Left lung (tissue), 10 donors: ENCODE measurements around the gene ENOX1. TPM values are rescaled to one million over a fixed set of nuclear protein-coding genes. Genes with fewer than 3 reads are reported as not detected.
A peak's percentile ranks its signal among the peaks of the same experiment; 100 is the strongest.

Experiments
- ATAC-seq: fragments of 200-7000 bp; cut with Tn5 transposase; one replicate; pipeline ENCODE4 v1.9.1; 2020; ENCODE audit warnings: moderate library complexity
- DNase-seq, 4 donors: peaks; one replicate each; pipeline ENCODE4 v3.0.0-alpha.2; 2013 to 2020
- H3K27ac ChIP-seq, 2 donors: fragments of 200-600 bp; sonication (generic) in 1 of 2; one replicate each; pipeline versions ENCODE4 v1.5.0 to v1.8.0; 2020 to 2021
- H3K27me3 ChIP-seq, 2 donors: fragments of 200-600 bp; sonication (generic) in 1 of 2; one replicate each; pipeline versions ENCODE4 v1.5.0 to v1.8.0; 2020 to 2021
- H3K36me3 ChIP-seq, 2 donors: fragments of 200-600 bp; sonication (generic) in 1 of 2; one replicate each; pipeline versions ENCODE4 v1.5.0 to v1.8.0; 2020 to 2021
- H3K4me1 ChIP-seq, 2 donors: fragments of 200-600 bp; one replicate each; pipeline ENCODE4 v1.8.0; 2021
- H3K4me3 ChIP-seq, 2 donors: fragments of 200-600 bp; sonication (generic) in 1 of 2; one replicate each; pipeline versions ENCODE4 v1.5.0 to v1.8.0; 2020 to 2021; ENCODE audit warnings: mild to moderate bottlenecking in 1 of 2
- H3K9me3 ChIP-seq, 2 donors: fragments of 200-600 bp; sonication (generic) in 1 of 2; one replicate each; pipeline versions ENCODE4 v1.5.0 to v1.8.0; 2020 to 2021
- intact Hi-C, 2 donors: fragments of 100-400 bp; cut with DNase I; formaldehyde crosslinking; loops; one replicate each; pipeline versions ENCODE4 v1.11.2 to v1.14.2; 2022
- polyA plus RNA-seq, 6 donors: library from polyadenylated mRNA; unstranded; fragments of 120-200 nt; gene quantifications; one replicate each; pipeline ENCODE4 v1.2.1, GENCODE V29; 2013; ENCODE audit not compliant: insufficient read length in 6 of 6
- total RNA-seq, 2 donors: library from RNA; stranded (reverse); fragmentation: NEBNext Ultra II Directional; extraction: Animal tissue kit (Norgen Biotek cat#: 25700); gene quantifications; one replicate each; pipeline ENCODE4 v1.2.1, GENCODE V29; 2021
- TF ChIP-seq, protein P1 (sequence below), 2 donors: fragments of 200-600 bp; sonication (generic) in 1 of 2; IDR thresholded peaks; one replicate each; pipeline versions ENCODE4 v1.5.0 to v1.8.0; 2021; ENCODE audit warnings: antibody characterized with exemption in 2 of 2
- donor health status: DM: no; HTN: yes; CAD: no.
- donor health status: DM: no; HTN: no; CAD: no.

ENOX1 gene
- total and polyA plus RNA-seq, 8 donors, result 1.5 to 9.0 (median 6.8) TPM

DNA sequence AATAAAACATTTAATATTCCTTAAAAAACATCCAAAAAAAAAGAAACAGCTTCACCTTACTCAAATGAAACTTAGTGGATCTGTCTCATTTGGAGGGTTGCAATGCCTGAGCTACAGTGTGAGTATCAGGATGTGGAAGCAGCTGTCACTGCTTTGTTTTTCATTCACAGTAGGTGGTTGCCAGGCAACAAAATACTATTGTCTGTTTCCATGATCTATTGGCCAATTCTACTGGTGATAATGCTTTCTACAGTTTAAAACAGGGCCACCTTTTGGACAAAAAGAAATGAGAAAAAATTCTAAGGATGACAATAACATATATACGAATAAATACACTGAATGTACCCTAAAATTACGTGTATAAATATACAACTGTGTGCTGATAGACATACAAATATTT lies 3.0 kb downstream of the ENOX1 start:
- intact Hi-C loops, result no loop called here
- H3K4me1 ChIP-seq, result peaks cover 0 to 24% of the 10 kb centered on the region in 2 donors
- H3K4me3 ChIP-seq, result no peak overlapping the region
- no peaks in the 10 kb centered on the region for H3K9me3 ChIP-seq
- H3K27me3 ChIP-seq, result peaks cover 15 to 45% of the 10 kb centered on the region in 2 donors
- ATAC-seq (no peak), DNase-seq (peak in 1 of 4 donors; percentile 68)
- no peak overlapping the region for H3K27ac ChIP-seq
- H3K36me3 ChIP-seq, result no peaks in the 10 kb centered on the region
- TF ChIP-seq, protein P1, sequence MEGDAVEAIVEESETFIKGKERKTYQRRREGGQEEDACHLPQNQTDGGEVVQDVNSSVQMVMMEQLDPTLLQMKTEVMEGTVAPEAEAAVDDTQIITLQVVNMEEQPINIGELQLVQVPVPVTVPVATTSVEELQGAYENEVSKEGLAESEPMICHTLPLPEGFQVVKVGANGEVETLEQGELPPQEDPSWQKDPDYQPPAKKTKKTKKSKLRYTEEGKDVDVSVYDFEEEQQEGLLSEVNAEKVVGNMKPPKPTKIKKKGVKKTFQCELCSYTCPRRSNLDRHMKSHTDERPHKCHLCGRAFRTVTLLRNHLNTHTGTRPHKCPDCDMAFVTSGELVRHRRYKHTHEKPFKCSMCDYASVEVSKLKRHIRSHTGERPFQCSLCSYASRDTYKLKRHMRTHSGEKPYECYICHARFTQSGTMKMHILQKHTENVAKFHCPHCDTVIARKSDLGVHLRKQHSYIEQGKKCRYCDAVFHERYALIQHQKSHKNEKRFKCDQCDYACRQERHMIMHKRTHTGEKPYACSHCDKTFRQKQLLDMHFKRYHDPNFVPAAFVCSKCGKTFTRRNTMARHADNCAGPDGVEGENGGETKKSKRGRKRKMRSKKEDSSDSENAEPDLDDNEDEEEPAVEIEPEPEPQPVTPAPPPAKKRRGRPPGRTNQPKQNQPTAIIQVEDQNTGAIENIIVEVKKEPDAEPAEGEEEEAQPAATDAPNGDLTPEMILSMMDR (IDR thresholded peaks at IDR 0.05), result no peak

DNA sequence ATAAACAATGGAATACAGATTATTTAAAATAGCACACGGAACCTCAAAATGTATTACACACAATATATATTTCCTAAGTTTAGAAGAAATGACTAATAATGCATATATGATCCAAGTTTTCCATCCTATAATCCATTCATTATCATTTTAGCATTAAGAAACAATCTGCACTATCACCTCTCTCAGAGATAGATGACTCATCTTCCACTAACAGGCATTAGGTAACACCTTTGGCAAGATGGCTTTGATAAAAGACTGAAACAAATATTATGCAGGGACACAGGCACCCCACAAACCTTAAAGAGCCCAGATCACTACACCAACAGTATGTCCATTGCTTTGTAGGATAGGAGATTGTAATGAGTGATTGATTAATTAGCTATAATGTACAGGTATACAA lies 4.1 kb downstream of the ENOX1 start:
- intact Hi-C loops, result no loop called here
- no peak for DNase-seq
- H3K4me1 ChIP-seq, result peaks cover 0 to 24% of the 10 kb centered on the region in 2 donors
- no peak overlapping the region for H3K4me3 ChIP-seq
- TF ChIP-seq, protein P1 (IDR thresholded peaks at IDR 0.05), result no peak
- no peak overlapping the region for H3K27ac ChIP-seq
- peaks cover 11 to 34% of the 10 kb centered on the region in 2 donors for H3K27me3 ChIP-seq
- H3K36me3 ChIP-seq, result no peaks in the 10 kb centered on the region
- ATAC-seq, result no peak
- H3K9me3 ChIP-seq, result no peaks in the 10 kb centered on the region

- peaks cover 6 to 14% of the 10 kb centered on the region in 2 donors for H3K27me3 ChIP-seq
- DNase-seq, result no peak
- intact Hi-C loops, result no loop called here
- H3K4me1 ChIP-seq, result peaks cover 0 to 4% of the 10 kb centered on the region in 2 donors
- TF ChIP-seq, protein P1 (IDR thresholded peaks at IDR 0.05), result no peak
- H3K36me3 ChIP-seq, result no peaks in the 10 kb centered on the region
- H3K4me3 ChIP-seq, result no peak overlapping the region
- ATAC-seq, result no peak
- H3K9me3 ChIP-seq, result no peaks in the 10 kb centered on the region
- H3K27ac ChIP-seq, result no peak overlapping the region
Measured at GRCh38 chr13:43780666-43781065, 6.1 kb downstream of the ENOX1 start.

DNA sequence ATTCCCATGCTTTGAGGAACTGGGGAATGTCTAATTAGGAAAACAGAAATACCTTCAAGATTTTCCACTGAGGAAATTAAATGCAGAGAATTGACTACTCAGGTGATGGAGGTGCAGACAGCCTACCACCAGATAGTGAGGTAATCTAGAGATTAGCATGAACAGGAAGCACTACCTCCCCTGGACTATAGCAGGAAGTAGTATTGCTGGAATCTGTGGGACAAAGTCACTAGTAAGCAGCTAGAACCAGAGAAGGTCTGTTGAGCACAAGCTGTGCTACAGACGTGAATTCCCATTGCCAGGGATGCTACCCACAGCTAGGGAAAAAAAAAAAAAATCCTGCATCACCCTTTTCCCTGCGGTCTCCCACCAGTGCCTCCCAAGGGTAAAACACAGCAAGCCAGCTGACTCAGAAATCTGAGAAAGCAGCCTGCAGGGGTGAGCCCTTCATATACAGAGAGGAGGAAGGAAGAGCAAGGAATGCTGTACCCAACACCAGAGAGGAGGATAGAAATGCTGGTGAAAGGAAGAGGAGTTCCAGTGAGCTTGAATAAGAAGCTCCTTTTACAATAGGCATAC lies 10.2 kb downstream of the ENOX1 start:
- DNase-seq (no peak), ATAC-seq (no peak)
- no peak overlapping the region for H3K27ac ChIP-seq
- H3K27me3 ChIP-seq, result no peaks in the 10 kb centered on the region
- no peaks in the 10 kb centered on the region for H3K9me3 ChIP-seq
- no peaks in the 10 kb centered on the region for H3K4me1 ChIP-seq
- H3K36me3 ChIP-seq, result no peaks in the 10 kb centered on the region
- TF ChIP-seq, protein P1 (IDR thresholded peaks at IDR 0.05), result no peak
- intact Hi-C loops, result no loop called here
- H3K4me3 ChIP-seq, result no peak overlapping the region

DNA sequence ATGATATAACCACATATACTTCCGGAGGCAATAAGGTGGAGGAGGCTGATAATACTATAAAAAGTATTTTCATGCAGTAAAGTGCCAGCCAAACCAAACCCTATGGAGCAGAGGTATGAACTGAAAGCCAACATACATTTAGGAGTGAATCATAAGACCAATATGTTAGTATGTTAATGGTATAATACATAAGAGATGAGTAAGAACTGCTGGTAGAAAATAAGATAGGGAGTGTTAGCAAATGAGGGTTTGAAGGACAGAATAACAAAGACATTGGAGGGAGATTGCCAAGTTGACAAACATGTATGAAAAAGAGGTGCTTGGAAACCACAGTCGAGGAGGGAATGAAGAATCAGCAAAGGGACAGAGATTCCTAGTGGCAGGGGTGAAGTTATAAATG lies 10.8 kb downstream of the ENOX1 start:
- intact Hi-C loops, result no loop called here
- no peaks in the 10 kb centered on the region for H3K36me3 ChIP-seq
- H3K9me3 ChIP-seq, result no peaks in the 10 kb centered on the region
- no peaks in the 10 kb centered on the region for H3K4me1 ChIP-seq
- no peaks in the 10 kb centered on the region for H3K27me3 ChIP-seq
- H3K27ac ChIP-seq, result no peak overlapping the region
- TF ChIP-seq, protein P1 (IDR thresholded peaks at IDR 0.05), result no peak
- no peak for ATAC-seq
- no peak overlapping the region for H3K4me3 ChIP-seq
- DNase-seq, result no peak
